GM21526 (cell line): Measurements from ENCODE around the gene RAB3IL1.

Experiments
- ATAC-seq: cut with Tn5 transposase; IDR thresholded peaks from one replicate; pipeline ENCODE4 v1.9.1; 2021; ENCODE audit warnings: moderate library complexity; ENCODE audit not compliant: unreplicated experiment, low FRiP score

RAB3IL1 gene

GRCh38 chr11:61870541-61871031, 46.8 kb downstream of the RAB3IL1 start:
- ATAC-seq, result no peak

- ATAC-seq, result no peak
Observed at GRCh38 chr11:61869708-61870451, 47.5 kb downstream of the RAB3IL1 start.

GRCh38 chr11:61869429-61869707, 48.0 kb downstream of the RAB3IL1 start:
- no peak for ATAC-seq

- no peak for ATAC-seq
Observed at GRCh38 chr11:61868571-61869428, 48.6 kb downstream of the RAB3IL1 start.

GRCh38 chr11:61866958-61867343, 50.4 kb downstream of the RAB3IL1 start:
- ATAC-seq, result no peak

GRCh38 chr11:61866231-61866957, 51.0 kb downstream of the RAB3IL1 start:
- ATAC-seq, result no peak

- no peak for ATAC-seq
Observed at GRCh38 chr11:61864814-61865775, 52.3 kb downstream of the RAB3IL1 start.

GRCh38 chr11:61863548-61864081, 53.8 kb downstream of the RAB3IL1 start:
- ATAC-seq, result no peak

- ATAC-seq, result no peak
Observed at GRCh38 chr11:61862714-61863547, 54.4 kb downstream of the RAB3IL1 start.

GRCh38 chr11:61861634-61862033, 55.7 kb downstream of the RAB3IL1 start:
- ATAC-seq, result no peak

GRCh38 chr11:61860054-61860903, 57.1 kb downstream of the RAB3IL1 start:
- no peak for ATAC-seq

- no peak for ATAC-seq
Observed at GRCh38 chr11:61855939-61856680, 61.3 kb downstream of the RAB3IL1 start.

GRCh38 chr11:61854966-61855714, 62.2 kb downstream of the RAB3IL1 start:
- ATAC-seq, result no peak

GRCh38 chr11:61854206-61854895, 63.0 kb downstream of the RAB3IL1 start:
- ATAC-seq, result no peak

- no peak for ATAC-seq
Observed at GRCh38 chr11:61853698-61854169, 63.6 kb downstream of the RAB3IL1 start.

GRCh38 chr11:61851900-61852295, 65.5 kb downstream of the RAB3IL1 start:
- ATAC-seq, result no peak
